ENCODE data around the gene KIAA1755.
A peak's percentile ranks its signal among the peaks of the same experiment; 100 is the strongest.

The KIAA1755 gene, protein sequence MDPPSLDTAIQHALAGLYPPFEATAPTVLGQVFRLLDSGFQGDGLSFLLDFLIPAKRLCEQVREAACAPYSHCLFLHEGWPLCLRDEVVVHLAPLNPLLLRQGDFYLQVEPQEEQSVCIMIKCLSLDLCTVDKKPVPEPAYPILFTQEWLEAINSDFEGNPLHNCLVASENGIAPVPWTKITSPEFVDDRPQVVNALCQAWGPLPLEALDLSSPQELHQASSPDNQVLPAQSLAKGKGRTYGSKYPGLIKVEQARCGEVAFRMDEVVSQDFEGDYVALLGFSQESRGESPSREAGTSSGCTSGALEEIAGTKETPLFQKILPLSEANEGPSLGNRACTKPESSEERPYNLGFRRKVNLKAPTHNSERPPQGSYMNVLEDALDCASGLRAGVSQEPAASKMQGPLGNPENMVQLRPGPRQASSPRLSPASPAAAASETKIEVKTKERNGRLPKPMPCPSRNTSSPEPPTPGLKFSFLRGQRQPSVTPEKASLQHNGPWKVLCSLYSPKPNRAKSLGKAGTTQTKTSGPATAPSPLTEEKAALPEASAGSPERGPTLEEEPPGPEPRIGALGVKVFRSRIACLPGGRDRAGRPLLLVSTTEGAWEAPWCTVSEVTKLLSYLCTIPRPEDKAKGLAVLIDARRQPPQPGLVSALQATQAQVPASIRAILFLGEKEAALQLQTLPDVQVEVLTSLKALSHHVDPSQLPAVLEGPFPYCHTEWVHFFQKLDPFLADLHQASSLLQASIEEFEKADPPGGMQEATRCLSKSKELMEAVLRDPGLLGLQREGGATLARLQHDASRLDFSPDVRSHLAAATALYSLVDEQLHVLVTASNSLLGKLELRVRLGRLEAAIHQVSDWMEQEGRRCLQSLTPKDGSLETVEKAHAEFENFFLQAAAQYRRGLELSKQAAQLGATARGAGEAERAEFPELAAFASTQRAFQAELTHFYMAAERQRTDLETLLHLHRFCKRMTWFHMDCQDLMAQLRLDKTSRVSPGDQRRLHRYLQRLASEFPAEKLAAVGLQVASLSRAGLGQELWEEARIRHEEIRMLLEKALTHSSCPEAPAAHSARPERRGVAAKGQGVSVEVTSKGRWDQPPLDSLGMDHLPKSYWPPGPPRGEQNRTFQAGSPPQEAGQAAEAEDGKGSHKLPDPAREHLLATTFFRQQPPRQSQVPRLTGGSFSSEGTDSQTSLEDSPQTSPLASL

DNA sequence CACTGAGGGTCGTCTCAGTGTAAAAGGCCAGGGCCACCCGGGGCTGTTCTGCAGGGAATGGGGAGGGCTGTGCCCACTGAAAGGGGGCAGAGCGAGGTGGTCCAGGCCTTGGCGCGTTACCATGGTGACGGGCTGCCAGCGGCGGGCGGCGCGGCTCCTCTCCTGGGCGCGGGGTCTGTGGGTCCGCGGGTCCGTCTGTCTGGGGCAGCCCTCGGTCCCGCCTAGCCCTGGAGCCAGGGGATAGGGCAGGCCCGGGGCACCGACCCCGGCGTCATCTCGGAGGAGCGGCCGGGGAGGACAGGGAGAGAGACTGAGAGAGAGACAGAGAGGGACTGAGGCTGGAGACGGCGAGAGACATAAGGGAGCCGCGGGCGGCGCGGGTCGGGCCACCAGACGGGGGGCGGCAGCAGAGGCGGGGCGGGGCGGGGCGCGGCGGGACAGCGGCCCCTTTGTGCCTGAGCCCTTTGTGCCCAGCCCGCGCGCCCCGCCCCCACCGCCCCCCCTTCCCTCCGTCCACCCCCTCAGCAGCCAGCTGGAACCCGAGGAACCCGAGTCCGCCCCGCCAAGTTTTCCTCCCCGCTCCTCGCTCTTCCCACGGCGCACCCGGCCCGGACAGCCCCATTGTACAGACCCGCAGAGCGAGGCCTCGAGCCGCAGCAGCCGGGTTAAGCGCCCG is at the start of gene KIAA1755:
Gene KIAA1755, minus strand, starts transcription at position 358 of the 676 bp plus-strand sequence. Its CDS starts 235 bp downstream, at position 123.
- no peak for DNase-seq (ENCODE audit: low read depth)
- peak within 1 kb of the TSS; percentile 51 for H3K4me3 ChIP-seq (ENCODE audit: low read depth, low read length)
- in situ Hi-C loops (cut with HindIII; ENCODE audit: low sequenced_read_pairs), result no loop called here
- TF ChIP-seq, protein P1, sequence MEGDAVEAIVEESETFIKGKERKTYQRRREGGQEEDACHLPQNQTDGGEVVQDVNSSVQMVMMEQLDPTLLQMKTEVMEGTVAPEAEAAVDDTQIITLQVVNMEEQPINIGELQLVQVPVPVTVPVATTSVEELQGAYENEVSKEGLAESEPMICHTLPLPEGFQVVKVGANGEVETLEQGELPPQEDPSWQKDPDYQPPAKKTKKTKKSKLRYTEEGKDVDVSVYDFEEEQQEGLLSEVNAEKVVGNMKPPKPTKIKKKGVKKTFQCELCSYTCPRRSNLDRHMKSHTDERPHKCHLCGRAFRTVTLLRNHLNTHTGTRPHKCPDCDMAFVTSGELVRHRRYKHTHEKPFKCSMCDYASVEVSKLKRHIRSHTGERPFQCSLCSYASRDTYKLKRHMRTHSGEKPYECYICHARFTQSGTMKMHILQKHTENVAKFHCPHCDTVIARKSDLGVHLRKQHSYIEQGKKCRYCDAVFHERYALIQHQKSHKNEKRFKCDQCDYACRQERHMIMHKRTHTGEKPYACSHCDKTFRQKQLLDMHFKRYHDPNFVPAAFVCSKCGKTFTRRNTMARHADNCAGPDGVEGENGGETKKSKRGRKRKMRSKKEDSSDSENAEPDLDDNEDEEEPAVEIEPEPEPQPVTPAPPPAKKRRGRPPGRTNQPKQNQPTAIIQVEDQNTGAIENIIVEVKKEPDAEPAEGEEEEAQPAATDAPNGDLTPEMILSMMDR (IDR thresholded peaks at IDR 0.05; ENCODE audit: low read depth, low read length, missing control alignments), result no peak

DNA sequence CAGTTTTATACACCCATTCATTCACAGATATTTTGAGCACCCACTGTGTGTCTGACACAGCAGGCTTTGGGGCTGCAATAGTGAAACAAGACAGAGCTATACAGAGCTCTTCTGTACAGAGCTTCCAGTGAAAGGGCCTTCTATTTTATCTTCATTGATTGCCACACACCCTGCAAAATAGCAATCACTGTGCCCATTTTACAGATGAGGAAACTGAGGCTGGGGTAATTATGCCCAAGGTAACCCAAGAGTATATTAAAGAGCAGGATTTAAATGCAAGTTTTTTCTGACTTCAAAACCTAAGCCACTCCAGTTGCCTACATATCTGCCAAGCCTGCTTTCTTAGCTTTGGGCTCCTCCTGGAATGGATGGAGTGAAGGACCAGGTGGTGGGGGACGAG is 47.9 kb upstream of the KIAA1755 start:
- no peak for DNase-seq (ENCODE audit: low read depth)

DNA sequence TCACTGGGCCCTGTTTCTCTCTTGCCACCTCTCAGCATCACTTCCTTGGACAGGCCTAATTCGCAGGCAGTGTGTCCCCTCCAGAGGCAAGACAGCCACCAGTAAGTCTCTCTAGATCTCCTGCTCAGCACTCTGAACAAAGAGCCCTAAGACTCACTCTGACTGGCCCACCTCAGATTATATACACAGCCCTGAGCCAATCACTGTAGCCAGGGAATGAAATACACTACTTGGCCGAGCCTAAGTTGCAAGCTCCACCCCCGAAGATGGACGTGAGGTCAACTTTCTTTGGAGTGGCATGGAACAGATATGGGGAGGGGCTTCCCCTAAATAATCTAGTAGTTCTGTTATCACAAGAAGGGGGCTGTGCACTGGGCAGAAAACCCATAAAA is 47.5 kb upstream of the KIAA1755 start:
- no peak overlapping the region for H3K4me3 ChIP-seq (ENCODE audit: low read depth, low read length)
- TF ChIP-seq, protein P1 (IDR thresholded peaks at IDR 0.05; ENCODE audit: low read depth, low read length, missing control alignments), result no peak
- no peak for DNase-seq (ENCODE audit: low read depth)
- in situ Hi-C loops (cut with HindIII; ENCODE audit: low sequenced_read_pairs), result no loop called here

More for the DNA sequence above, 47.9 kb upstream of the KIAA1755 start:
- no peak overlapping the region for H3K4me3 ChIP-seq (ENCODE audit: low read depth, low read length)
- in situ Hi-C loops (cut with HindIII; ENCODE audit: low sequenced_read_pairs), result no loop called here
- TF ChIP-seq, protein P1 (IDR thresholded peaks at IDR 0.05; ENCODE audit: low read depth, low read length, missing control alignments), result no peak

DNA sequence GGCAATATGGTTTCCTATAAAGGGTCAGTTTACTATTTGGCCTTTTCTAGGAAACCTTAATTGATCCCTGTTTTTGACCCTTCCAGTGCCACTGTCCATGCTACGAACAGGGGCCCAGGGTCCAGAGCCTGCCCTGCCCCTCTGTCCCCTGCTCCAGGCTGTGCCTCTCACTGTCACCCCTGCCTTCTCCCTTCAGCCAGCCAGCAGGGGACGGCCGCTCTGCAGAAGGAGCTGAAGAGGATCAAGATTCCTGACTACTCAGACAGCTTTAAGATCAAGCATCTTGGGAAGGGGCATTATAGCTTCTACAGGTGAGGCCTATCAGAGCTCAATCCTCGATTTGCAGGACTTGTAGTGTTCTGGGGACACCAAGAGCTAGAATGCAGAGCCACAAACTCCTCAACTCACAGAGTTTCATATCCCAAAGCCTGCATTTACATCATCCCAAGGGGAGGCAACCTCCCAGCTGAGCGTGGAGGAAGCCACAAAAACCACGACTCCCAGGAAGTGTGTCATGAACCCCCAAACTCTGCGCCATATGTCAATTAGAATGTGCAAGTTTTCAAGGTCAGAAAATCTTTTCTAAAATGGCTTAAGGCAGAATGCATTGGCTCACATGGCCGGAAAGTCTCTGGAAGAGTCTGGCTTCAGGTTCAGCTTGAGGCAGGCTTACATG is 47.0 kb upstream of the KIAA1755 start:
- TF ChIP-seq, protein P1 (IDR thresholded peaks at IDR 0.05; ENCODE audit: low read depth, low read length, missing control alignments), result no peak
- DNase-seq (ENCODE audit: low read depth), result no peak
- in situ Hi-C loops (cut with HindIII; ENCODE audit: low sequenced_read_pairs), result no loop called here
- H3K4me3 ChIP-seq (ENCODE audit: low read depth, low read length), result no peak overlapping the region

DNA sequence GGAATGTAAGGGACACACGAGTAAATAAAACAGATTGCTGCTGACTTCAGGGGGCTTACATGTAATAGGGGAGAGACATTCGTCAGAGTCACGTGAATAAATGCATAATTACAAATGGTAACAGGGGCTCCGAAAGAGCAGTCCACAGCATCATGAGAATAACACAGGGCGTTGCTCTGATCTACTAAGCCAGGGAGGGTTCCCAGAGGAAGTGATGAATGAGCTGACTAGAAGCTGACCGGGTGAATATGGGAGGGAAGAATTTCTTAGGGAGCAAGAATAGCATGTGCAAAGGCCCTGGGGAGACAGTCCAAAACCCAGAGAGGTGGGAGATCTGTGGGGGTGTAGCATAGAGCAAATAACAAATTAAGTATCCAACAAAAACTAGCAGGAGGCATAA is 45.8 kb upstream of the KIAA1755 start:
- in situ Hi-C loops (cut with HindIII; ENCODE audit: low sequenced_read_pairs), result no loop called here
- TF ChIP-seq, protein P1 (IDR thresholded peaks at IDR 0.05; ENCODE audit: low read depth, low read length, missing control alignments), result no peak
- DNase-seq (ENCODE audit: low read depth), result no peak
- H3K4me3 ChIP-seq (ENCODE audit: low read depth, low read length), result no peak overlapping the region

All from astrocyte of the cerebellum (primary cell).